ENCODE data around the gene ETV7.

- TF ChIP-seq CTCF (IDR thresholded peaks at IDR 0.05): no peak
- no peak for TF ChIP-seq POLR2A (IDR thresholded peaks at IDR 0.05)
Measured at GRCh38 chr6:36340306-36340617, 47.2 kb downstream of the ETV7 start.

Data from breast epithelium (tissue), 3 donors.